WTC11 (cell line): ENCODE data around the gene TAPT1. TPM values are rescaled to one million over a fixed set of nuclear protein-coding genes. Genes with fewer than 3 reads are reported as not detected.

Source experiments
- ATAC-seq: fragments of 200-7000 bp; cut with Tn5 transposase; 2 replicates; pipeline ENCODE4 v1.10.0; 2021; ENCODE audit warnings: mild to moderate bottlenecking, moderate library complexity
- CTCF ChIA-PET: fragments of 300-600 bp; sonication (Branson Sonifier 250); formaldehyde crosslinking; loops from one replicate; lab custom pipeline; 2021; ENCODE audit warnings: antibody characterized with exemption; lab: Charles Lee
- POLR2A ChIA-PET: fragments of 350-600 bp; sonication (Branson Sonifier 250); formaldehyde crosslinking; loops from one replicate; lab custom pipeline; 2021; ENCODE audit warnings: antibody characterized with exemption; lab: Charles Lee
- DNase-seq: peaks from one replicate; pipeline ENCODE4 v3.0.0; 2021; ENCODE audit warnings: low spot score
- H3K27ac Mint-ChIP-seq: 2 replicates; pipeline ENCODE4 v1.8.0; 2021; ENCODE audit warnings: mixed read lengths
- H3K27me3 Mint-ChIP-seq: 2 replicates; pipeline ENCODE4 v1.8.0; 2021; ENCODE audit warnings: low read depth, mild to moderate bottlenecking, moderate library complexity, mixed read lengths
- H3K36me3 Mint-ChIP-seq: 2 replicates; pipeline ENCODE4 v1.8.0; 2021; ENCODE audit warnings: mixed read lengths
- H3K4me1 Mint-ChIP-seq: 2 replicates; pipeline ENCODE4 v1.8.0; 2022; ENCODE audit warnings: mixed read lengths
- H3K4me3 Mint-ChIP-seq: 2 replicates; pipeline ENCODE4 v1.8.0; 2021; ENCODE audit warnings: mild to moderate bottlenecking, moderate library complexity, mixed read lengths
- H3K9me3 Mint-ChIP-seq: 2 replicates; pipeline ENCODE4 v1.8.0; 2021; ENCODE audit warnings: mixed read lengths
- CDX4 ChIP-seq: fragments of 250-450 bp; sonication (Bioruptor Pico); IDR thresholded peaks from 2 replicates; pipeline ENCODE4 v1.9.0; 2021; ENCODE audit warnings: moderate library complexity, mild to moderate bottlenecking, inconsistent platforms, borderline replicate concordance
- E2F4 ChIP-seq: sonication (generic); formaldehyde crosslinking; IDR thresholded peaks from 2 replicates; pipeline ENCODE4 v1.8.1; 2022; ENCODE audit warnings: low read depth, mild to moderate bottlenecking, moderate library complexity, missing genetic modification reagents, borderline replicate concordance
- GRHL2 ChIP-seq: fragments of 250-450 bp; sonication (Bioruptor Pico); IDR thresholded peaks from 2 replicates; pipeline ENCODE4 v1.8.0; 2022; ENCODE audit warnings: mild to moderate bottlenecking, moderate library complexity; ENCODE audit not compliant: insufficient replicate concordance, severe bottlenecking
- HMGA2 ChIP-seq: fragments of 250-450 bp; sonication (Bioruptor Pico); IDR thresholded peaks from 2 replicates; pipeline ENCODE4 v1.4.0; 2021; ENCODE audit warnings: mild to moderate bottlenecking, moderate library complexity
- JAZF1 ChIP-seq: fragments of 250-450 bp; sonication (Bioruptor Pico); IDR thresholded peaks from 2 replicates; pipeline ENCODE4 v1.9.0; 2021; ENCODE audit warnings: moderate library complexity, mild to moderate bottlenecking, inconsistent platforms
- TEAD1 ChIP-seq: sonication (generic); formaldehyde crosslinking; IDR thresholded peaks from 2 replicates; pipeline ENCODE4 v1.8.0; 2022; ENCODE audit warnings: mild to moderate bottlenecking, missing genetic modification reagents
- USF1 ChIP-seq: sonication (generic); formaldehyde crosslinking; IDR thresholded peaks from 2 replicates; pipeline ENCODE4 v1.8.0; 2022; ENCODE audit warnings: mild to moderate bottlenecking, missing genetic modification reagents
- USF2 ChIP-seq: sonication (generic); formaldehyde crosslinking; IDR thresholded peaks from 2 replicates; pipeline ENCODE4 v1.8.1; 2023; ENCODE audit warnings: mild to moderate bottlenecking, missing genetic modification reagents, moderate library complexity
- ZMAT4 ChIP-seq: fragments of 250-450 bp; sonication (Bioruptor Pico); IDR thresholded peaks from 2 replicates; pipeline ENCODE4 v1.9.0; 2021; ENCODE audit warnings: mild to moderate bottlenecking
- ZNF138 ChIP-seq: sonication (generic); formaldehyde crosslinking; conservative IDR thresholded peaks from 2 replicates; pipeline ENCODE4 v1.8.1; 2022; ENCODE audit warnings: mild to moderate bottlenecking, moderate library complexity, missing genetic modification reagents
- ZNF232 ChIP-seq: sonication (generic); formaldehyde crosslinking; IDR thresholded peaks from 2 replicates; pipeline ENCODE4 v1.8.0; 2022; ENCODE audit warnings: mild to moderate bottlenecking, missing genetic modification reagents
- ZNF281 ChIP-seq: sonication (generic); formaldehyde crosslinking; IDR thresholded peaks from 2 replicates; pipeline ENCODE4 v1.8.0; 2023; ENCODE audit warnings: mild to moderate bottlenecking, missing genetic modification reagents
- ZNF416 ChIP-seq: fragments of 250-450 bp; sonication (Bioruptor Pico); IDR thresholded peaks from 2 replicates; pipeline ENCODE4 v1.9.0; 2021; ENCODE audit warnings: mild to moderate bottlenecking, inconsistent platforms
- ZNF423 ChIP-seq: fragments of 250-450 bp; sonication (Bioruptor Pico); IDR thresholded peaks from 2 replicates; pipeline ENCODE4 v2.1.2; 2022; ENCODE audit warnings: mild to moderate bottlenecking, moderate library complexity
- ZNF532 ChIP-seq: fragments of 250-450 bp; sonication (Bioruptor Pico); IDR thresholded peaks from 2 replicates; pipeline ENCODE4 v1.9.0; 2021; ENCODE audit warnings: mild to moderate bottlenecking, borderline replicate concordance
- total RNA-seq: library from RNA; stranded (reverse); gene quantifications from 3 replicates; pipeline ENCODE4 v1.2.3, GENCODE V29; 2021

The TAPT1 gene
- total RNA-seq, 1 experiment from 2014 or later: 12.4 TPM

- CTCF ChIA-PET: interaction anchor here (1.3 to 1.4 kb wide), 2 partner anchors 67 to 76 kb away, joined by 4 to 5 read pairs; no protein-coding TSS in a partner anchor
- ATAC-seq (no peak), DNase-seq (no peak)
- H3K9me3 Mint-ChIP-seq: peaks cover 8% of the 10 kb centered on the region
- no peak overlapping the region for H3K4me3 Mint-ChIP-seq
- peaks cover 1% of the 10 kb centered on the region for H3K36me3 Mint-ChIP-seq
- TF ChIP-seq GRHL2 (no peak), USF1 (CRISPR knock-in tag) (no peak), ZNF281 (CRISPR knock-in tag) (no peak), ZNF138 (no peak), E2F4 (CRISPR knock-in tag) (no peak), ZNF232 (CRISPR knock-in tag) (no peak), ZNF416 (no peak), CDX4 (no peak), JAZF1 (CRISPR knock-in tag) (no peak), HMGA2 (CRISPR knock-in tag) (no peak), ZMAT4 (no peak), ZNF532 (CRISPR knock-in tag) (no peak), TEAD1 (CRISPR knock-in tag) (no peak), USF2 (CRISPR knock-in tag) (no peak), ZNF423 (CRISPR knock-in tag) (no peak)
- POLR2A ChIA-PET: no interaction called here
- H3K4me1 Mint-ChIP-seq: no peaks in the 10 kb centered on the region
- H3K27me3 Mint-ChIP-seq: peaks cover 2% of the 10 kb centered on the region; the same call in 1 of the 2 replicates
- H3K27ac Mint-ChIP-seq: no peak overlapping the region
These were observed 96.9 kb downstream of the TAPT1 start for GRCh38 chr4:16129336-16129735.
